IMR-90 (cell line): ENCODE measurements around the gene SLIT3. TPM values are rescaled to one million over a fixed set of nuclear protein-coding genes. Genes with fewer than 3 reads are reported as not detected.

Experiments
- ATAC-seq: fragments of 200-7000 bp; cut with Tn5 transposase; 2 replicates; pipeline ENCODE4 v1.9.1; 2020; ENCODE audit warnings: low read depth, mild to moderate bottlenecking, moderate library complexity
- BruUV-seq: library from RNA; stranded (reverse); fragments of 400-500 nt; replicated peaks from 2 replicates; lab custom pipeline; 2021; lab: Mats Ljungman, UMichigan
- CTCF ChIA-PET: fragments of 300-600 bp; formaldehyde crosslinking; extraction: SDS; loops from one replicate; lab custom pipeline; 2021; ENCODE audit warnings: antibody characterized with exemption; lab: Yijun Ruan, JAX
- POLR2A ChIA-PET: fragments of 300-600 bp; sonication (Branson Sonifier 250); formaldehyde crosslinking; loops from one replicate; lab custom pipeline; 2022; ENCODE audit warnings: antibody characterized with exemption; ENCODE audit not compliant: unreplicated experiment; lab: Charles Lee
- DNase-seq: peaks from one replicate; pipeline ENCODE4 v3.0.0; 2013
- H2AFZ ChIP-seq: replicated peaks from 2 replicates; pipeline ENCODE3; 2013; ENCODE audit warnings: low read length, mild to moderate bottlenecking; ENCODE audit not compliant: poor library complexity
- H2AK5ac ChIP-seq: 2 replicates; pipeline ENCODE4 v1.6.1; 2013; ENCODE audit warnings: low read depth, low read length, inconsistent platforms
- H2AK9ac ChIP-seq: replicated peaks from 2 replicates; pipeline ENCODE3; 2013; ENCODE audit warnings: mild to moderate bottlenecking, low read depth, low read length, moderate library complexity; ENCODE audit not compliant: poor library complexity
- H2BK120ac ChIP-seq: 2 replicates; pipeline ENCODE4 v1.6.1; 2013; ENCODE audit warnings: low read depth, low read length, inconsistent platforms
- H2BK15ac ChIP-seq: 3 replicates; pipeline ENCODE4 v1.6.1; 2013; ENCODE audit warnings: low read depth, low read length, inconsistent platforms
- H2BK20ac ChIP-seq: 2 replicates; pipeline ENCODE4 v1.6.1; 2013; ENCODE audit warnings: low read depth, mild to moderate bottlenecking, inconsistent platforms, low read length, moderate library complexity
- H2BK5ac ChIP-seq: 2 replicates; pipeline ENCODE4 v1.6.1; 2013; ENCODE audit warnings: mild to moderate bottlenecking, low read depth, low read length, inconsistent platforms; ENCODE audit not compliant: poor library complexity, severe bottlenecking
- H3K14ac ChIP-seq: replicated peaks from 2 replicates; pipeline ENCODE4 v1.6.1; 2013; ENCODE audit warnings: low read depth, low read length, inconsistent platforms
- H3K18ac ChIP-seq: 2 replicates; pipeline ENCODE4 v1.6.1; 2013; ENCODE audit warnings: low read depth, low read length, control low read depth
- H3K23ac ChIP-seq: 2 replicates; pipeline ENCODE4 v1.6.1; 2013; ENCODE audit warnings: low read depth, low read length, inconsistent platforms
- H3K27ac ChIP-seq: 2 replicates; pipeline ENCODE4 v1.5.1; 2013; ENCODE audit warnings: mild to moderate bottlenecking, control low read depth, low read length; ENCODE audit not compliant: insufficient read depth
- H3K27me3 ChIP-seq: 2 replicates; pipeline ENCODE4 v1.6.1; 2013; ENCODE audit warnings: low read length; ENCODE audit not compliant: control insufficient read depth, insufficient read depth
- H3K36me3 ChIP-seq: 2 replicates; pipeline ENCODE4 v1.6.1; 2013; ENCODE audit warnings: low read length, mixed read lengths; ENCODE audit not compliant: control insufficient read depth, insufficient read depth
- H3K4ac ChIP-seq: 2 replicates; pipeline ENCODE4 v1.6.1; 2013; ENCODE audit warnings: low read depth, low read length, inconsistent platforms
- H3K4me1 ChIP-seq: 2 replicates; pipeline ENCODE4 v1.6.1; 2013; ENCODE audit warnings: low read length, mixed read lengths; ENCODE audit not compliant: control insufficient read depth, insufficient read depth
- H3K4me2 ChIP-seq: 2 replicates; pipeline ENCODE4 v1.6.1; 2013; ENCODE audit warnings: low read depth, mild to moderate bottlenecking, control low read depth, low read length, moderate library complexity
- H3K4me3 ChIP-seq: 2 replicates; pipeline ENCODE4 v1.5.1; 2013; ENCODE audit warnings: low read depth, mild to moderate bottlenecking, control low read depth, low read length, moderate library complexity; ENCODE audit not compliant: insufficient read depth
- H3K56ac ChIP-seq: 2 replicates; pipeline ENCODE4 v1.6.1; 2013; ENCODE audit warnings: low read length, inconsistent platforms; ENCODE audit not compliant: insufficient read depth; ENCODE audit errors: extremely low read depth
- H3K79me1 ChIP-seq, 2 experiments: 2 replicates each; pipeline ENCODE4 v1.6.1; 2013; ENCODE audit warnings: low read length in 2 of 2, inconsistent platforms in 1 of 2, low read depth in 1 of 2
- H3K9ac ChIP-seq: 2 replicates; pipeline ENCODE4 v1.6.1; 2013; ENCODE audit warnings: low read depth, low read length, control low read depth
- H3K9me1 ChIP-seq: 2 replicates; pipeline ENCODE4 v1.6.1; 2013; ENCODE audit warnings: low read length, inconsistent platforms; ENCODE audit not compliant: insufficient read depth
- H3K9me3 ChIP-seq: 2 replicates; pipeline ENCODE4 v1.6.1; 2013; ENCODE audit warnings: low read length; ENCODE audit not compliant: control insufficient read depth, insufficient read depth
- H4K20me1 ChIP-seq: 2 replicates; pipeline ENCODE4 v1.6.1; 2013; ENCODE audit warnings: low read length, inconsistent platforms; ENCODE audit not compliant: insufficient read depth
- H4K5ac ChIP-seq: 2 replicates; pipeline ENCODE4 v1.6.1; 2013; ENCODE audit warnings: mild to moderate bottlenecking, low read depth, low read length, control low read depth
- H4K8ac ChIP-seq, 2 experiments: 2 replicates each; pipeline ENCODE4 v1.6.1; 2013; ENCODE audit warnings: low read depth in 2 of 2, low read length in 2 of 2, control low read depth in 1 of 2, inconsistent platforms in 1 of 2
- H4K91ac ChIP-seq: 2 replicates; pipeline ENCODE4 v1.6.1; 2013; ENCODE audit warnings: low read depth, low read length, inconsistent platforms; ENCODE audit not compliant: insufficient read depth
- BHLHE40 ChIP-seq: fragments of 150-350 bp; IDR thresholded peaks from 2 replicates; pipeline ENCODE4 v1.6.1; 2016; ENCODE audit warnings: mild to moderate bottlenecking, low read depth, low read length
- CEBPB ChIP-seq: IDR thresholded peaks from 2 replicates; pipeline ENCODE4 v1.6.1; 2012; ENCODE audit warnings: low read depth, low read length, improper control_type of control experiment
- CHD1 ChIP-seq: IDR thresholded peaks from 2 replicates; pipeline ENCODE4 v1.6.1; 2012; ENCODE audit warnings: low read depth, low read length, improper control_type of control experiment
- CTCF ChIP-seq: conservative IDR thresholded peaks from 2 replicates; pipeline ENCODE4 v1.5.1; 2012; ENCODE audit warnings: mild to moderate bottlenecking, low read depth, low read length, improper control_type of control experiment
- ELK1 ChIP-seq: fragments of 150-350 bp; IDR thresholded peaks from 2 replicates; pipeline ENCODE4 v1.6.1; 2016; ENCODE audit warnings: low read depth, mild to moderate bottlenecking, low read length, moderate library complexity, borderline replicate concordance
- FOS ChIP-seq: fragments of 150-350 bp; IDR thresholded peaks from 2 replicates; pipeline ENCODE4 v1.6.1; 2016; ENCODE audit warnings: low read depth, low read length
- MAFK ChIP-seq: IDR thresholded peaks from 2 replicates; pipeline ENCODE4 v1.6.1; 2012; ENCODE audit warnings: low read depth, low read length, improper control_type of control experiment
- MAZ ChIP-seq: IDR thresholded peaks from 2 replicates; pipeline ENCODE4 v1.6.1; 2012; ENCODE audit warnings: low read depth, mild to moderate bottlenecking, low read length, improper control_type of control experiment, moderate library complexity, borderline replicate concordance
- MXI1 ChIP-seq: IDR thresholded peaks from 2 replicates; pipeline ENCODE4 v1.6.1; 2012; ENCODE audit warnings: low read depth, mild to moderate bottlenecking, low read length, moderate library complexity, borderline replicate concordance
- NFE2L2 ChIP-seq: fragments of 150-350 bp; IDR thresholded peaks from 2 replicates; pipeline ENCODE4 v1.6.1; 2016; ENCODE audit warnings: low read depth, mild to moderate bottlenecking, low read length
- POLR2A ChIP-seq: IDR thresholded peaks from 2 replicates; pipeline ENCODE4 v1.6.1; 2012; ENCODE audit warnings: mild to moderate bottlenecking, low read depth, low read length
- RAD21 ChIP-seq: IDR thresholded peaks from 2 replicates; pipeline ENCODE4 v1.6.1; 2012; ENCODE audit warnings: low read length, improper control_type of control experiment
- RCOR1 ChIP-seq: IDR thresholded peaks from 2 replicates; pipeline ENCODE4 v1.6.1; 2012; ENCODE audit warnings: mild to moderate bottlenecking, low read length, improper control_type of control experiment; ENCODE audit not compliant: insufficient replicate concordance
- RFX5 ChIP-seq: IDR thresholded peaks from 2 replicates; pipeline ENCODE4 v1.8.0; 2012; ENCODE audit warnings: low read depth, mild to moderate bottlenecking, low read length, moderate library complexity
- SMC3 ChIP-seq: fragments of 150-350 bp; IDR thresholded peaks from 2 replicates; pipeline ENCODE4 v1.6.1; 2016; ENCODE audit warnings: low read depth, mild to moderate bottlenecking, antibody characterized with exemption, low read length, moderate library complexity
- whole genome bisulfite sequencing, 2 experiments: methylation state at CpG; one replicate each; pipeline versions ENCODE4 v1.1.5 to v1.1.7; 2013; ENCODE audit warnings: missing lambda C conversion rate in 2 of 2; ENCODE audit not compliant: insufficient read length in 1 of 2; ENCODE audit errors: extremely low coverage in 2 of 2; 5-methylcytosine and 5-hydroxymethylcytosine counted together
- dilution Hi-C: fragments of 300-500 bp; cut with HindIII; formaldehyde crosslinking; loops from one replicate; pipeline ENCODE4 v1.14.3; 2018; ENCODE audit warnings: low sequenced_read_pairs; ENCODE audit not compliant: unreplicated experiment
- in situ Hi-C: fragments of 300-500 bp; cut with MboI; formaldehyde crosslinking; loops from 3 replicates; pipeline ENCODE4 v1.14.3; 2019; ENCODE audit warnings: low sequenced_read_pairs, inconsistent platforms, mixed read lengths
- intact Hi-C: fragments of 100-400 bp; cut with micrococcal nuclease; formaldehyde crosslinking; loops from 2 replicates; pipeline ENCODE4 v1.10.0; 2022
- polyA plus RNA-seq, 3 experiments: library from polyadenylated mRNA; depleted of rRNA; stranded (reverse); fragments of >200 nt; gene quantifications; 2 replicates each; pipeline ENCODE4 v1.2.3, GENCODE V29; 2012; ENCODE audit warnings: low replicate concordance in 1 of 3
- total RNA-seq: library from RNA; depleted of rRNA; stranded (reverse); fragments of >200 nt; gene quantifications from 2 replicates; pipeline ENCODE4 v1.2.3, GENCODE V29; 2012
- TF ChIP-seq, protein P1 (sequence below): fragments of 150-350 bp; IDR thresholded peaks from 2 replicates; pipeline ENCODE4 v1.6.1; 2017; ENCODE audit warnings: mild to moderate bottlenecking, antibody characterized with exemption, low read length, low read depth

Gene SLIT3
- total and polyA plus RNA-seq, 2 of the 4 experiments (the other 2 are of a cell fraction) = 0.18 to 0.50 TPM

DNA sequence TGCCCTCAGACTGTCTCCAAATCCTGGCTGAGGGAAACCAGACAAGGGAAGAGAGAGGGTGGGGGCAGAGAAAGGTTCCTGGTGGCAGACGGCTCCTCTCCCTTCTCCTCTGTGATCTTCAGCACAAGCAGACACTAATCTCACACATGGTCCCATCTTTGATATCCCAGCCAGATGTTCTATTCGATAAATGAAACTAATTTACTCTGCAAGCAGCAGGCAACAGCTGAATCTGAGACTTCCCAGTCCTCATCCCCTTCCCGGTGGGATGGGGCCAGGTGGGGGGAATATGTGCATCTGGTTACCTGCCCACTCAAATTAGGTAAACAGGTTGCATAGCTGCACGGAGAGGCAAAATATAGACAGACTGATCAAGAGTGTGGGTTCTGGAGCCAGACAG, 512.8 kb downstream of the SLIT3 start:
- Histone ChIP-seq H2BK120ac (no peak overlapping the region), H3K4me1 (no peaks in the 10 kb centered on the region), H2AK5ac (no peak overlapping the region), H2BK20ac (no peak overlapping the region), H2BK5ac (no peak overlapping the region), H3K14ac (no peak overlapping the region), H4K8ac (no peak overlapping the region), H3K36me3 (no peaks in the 10 kb centered on the region), H2AFZ (no peak overlapping the region), H3K27ac (no peak overlapping the region), H3K18ac (no peak overlapping the region), H3K9me3 (no peaks in the 10 kb centered on the region), H3K27me3 (no peaks in the 10 kb centered on the region; the same call in 1 of the 2 replicates), H2AK9ac (no peak overlapping the region), H3K4me3 (no peak overlapping the region), H4K91ac (no peak overlapping the region), H3K9ac (no peak overlapping the region), H3K4me2 (no peak overlapping the region), H3K9me1 (no peaks in the 10 kb centered on the region), H4K5ac (no peak overlapping the region), H2BK15ac (no peak overlapping the region), H3K56ac (no peak overlapping the region), H3K79me1 (no peaks in the 10 kb centered on the region), H3K23ac (no peak overlapping the region), H4K20me1 (no peaks in the 10 kb centered on the region), H3K4ac (no peak overlapping the region)
- in situ Hi-C loops = no loop called here
- CTCF ChIA-PET = no interaction called here
- intact Hi-C loops = no loop called here
- POLR2A ChIA-PET = no interaction called here
- no peak for ATAC-seq
- no TSS peak for BruUV-seq
- DNase-seq = no peak
- TF ChIP-seq, protein P1, sequence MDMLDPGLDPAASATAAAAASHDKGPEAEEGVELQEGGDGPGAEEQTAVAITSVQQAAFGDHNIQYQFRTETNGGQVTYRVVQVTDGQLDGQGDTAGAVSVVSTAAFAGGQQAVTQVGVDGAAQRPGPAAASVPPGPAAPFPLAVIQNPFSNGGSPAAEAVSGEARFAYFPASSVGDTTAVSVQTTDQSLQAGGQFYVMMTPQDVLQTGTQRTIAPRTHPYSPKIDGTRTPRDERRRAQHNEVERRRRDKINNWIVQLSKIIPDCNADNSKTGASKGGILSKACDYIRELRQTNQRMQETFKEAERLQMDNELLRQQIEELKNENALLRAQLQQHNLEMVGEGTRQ = no peak
- TF ChIP-seq ELK1 (no peak), CTCF (no peak), FOS (no peak), POLR2A (no peak), CEBPB (no peak), RAD21 (no peak), SMC3 (no peak), BHLHE40 (no peak), RCOR1 (no peak), MAZ (no peak), MAFK (no peak), MXI1 (no peak), NFE2L2 (no peak), CHD1 (no peak), RFX5 (no peak)
- no CpG with 5 or more reads among the region's 4 CpGs for WGBS, 2 experiments
- dilution Hi-C loops = no loop called here
